SK-MEL-5 (cell line): ENCODE measurements around the gene PPP2R5A. TPM values are rescaled to one million over a fixed set of nuclear protein-coding genes. Genes with fewer than 3 reads are reported as not detected.
A peak's percentile ranks its signal among the peaks of the same experiment; 100 is the strongest.
"Not testable (repeated sequence)": the region's sequence is repeated elsewhere in the genome, so short reads cannot be mapped to it uniquely, and the experiment has no call there.

ENCODE experiments used
- DNase-seq: peaks from one replicate; pipeline ENCODE4 v3.0.0-alpha.2; 2016; ENCODE audit warnings: low read depth, low spot score
- in situ Hi-C: cut with HindIII; loops from 2 replicates; pipeline ENCODE4 v1.10.0; 2016; ENCODE audit warnings: low sequenced_read_pairs, high pct_unique_total_duplicates, low pct_unique_long_range_greater_than_20kb
- total RNA-seq: library from RNA; depleted of rRNA; stranded (reverse); fragments of >200 nt; shearing (Covaris generic); gene quantifications from 2 replicates; pipeline ENCODE4 v1.2.3, GENCODE V29; 2014

The PPP2R5A gene
- total RNA-seq, 1 experiment from 2014 or later = 55.8 TPM

DNA sequence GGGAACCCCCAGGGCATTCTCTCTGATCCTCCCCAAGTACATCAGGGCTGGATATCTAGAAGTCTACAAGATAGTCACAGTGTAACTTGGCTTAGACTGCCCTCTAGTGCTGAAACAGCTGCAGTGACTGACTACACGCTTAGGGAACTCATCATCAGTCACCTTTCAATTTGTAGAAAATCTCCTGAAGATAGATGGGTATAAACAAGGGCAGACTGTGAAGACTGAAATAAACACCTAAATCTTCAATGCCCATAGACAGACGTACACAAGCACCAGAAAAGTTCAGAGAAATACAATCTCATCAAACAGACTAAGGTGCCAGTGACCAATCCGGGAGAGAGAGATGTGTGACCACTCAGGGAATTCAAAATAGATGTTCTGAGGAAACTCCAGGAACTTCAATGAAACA lies 82.9 kb downstream of the PPP2R5A start:
- peak; percentile 83 for DNase-seq
- in situ Hi-C loops = no loop called here

DNA sequence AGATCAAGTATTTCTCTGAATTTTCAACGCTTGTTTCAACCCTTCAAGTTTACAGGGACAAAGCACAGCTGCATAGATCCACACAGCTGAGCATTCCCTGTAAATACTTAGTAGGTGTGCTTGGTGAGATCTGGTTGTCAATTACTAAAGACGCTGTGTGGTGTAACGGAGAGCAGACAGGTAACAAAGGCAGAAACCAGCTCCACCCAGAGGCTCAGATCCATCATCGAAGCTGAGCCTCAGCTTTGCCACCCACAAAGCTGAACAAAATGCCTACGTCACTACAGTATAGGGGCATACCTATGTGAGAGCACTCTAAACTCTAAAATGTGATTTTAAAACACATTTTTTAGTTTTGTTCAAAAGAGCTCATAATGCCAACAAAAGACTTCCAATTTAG lies 90.8 kb downstream of the PPP2R5A start:
- DNase-seq = no peak
- in situ Hi-C loops = no loop called here

GRCh38 chr1:212377644-212378043 lies 92.4 kb downstream of the PPP2R5A start:
- no peak for DNase-seq
- in situ Hi-C loops = no loop called here

DNA sequence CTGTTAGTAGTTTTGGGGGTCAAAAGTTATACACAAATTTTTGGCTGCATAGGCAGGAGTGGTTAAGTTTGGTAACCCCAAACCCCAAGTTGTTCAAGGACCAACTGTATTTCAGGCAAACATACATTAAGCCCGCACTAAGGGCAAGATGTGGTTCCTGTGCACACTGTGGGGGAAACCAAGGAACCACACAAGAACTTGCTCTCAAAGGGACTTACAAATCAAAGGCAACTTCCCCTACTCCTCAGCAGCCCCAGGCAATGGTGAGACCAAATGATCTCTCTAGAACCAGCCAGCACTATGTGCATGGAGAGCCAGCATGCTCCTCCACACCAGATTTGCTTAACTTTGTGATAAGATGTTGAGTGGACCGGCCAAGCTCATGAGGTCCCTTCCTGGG lies 94.2 kb downstream of the PPP2R5A start:
- DNase-seq = no peak
- in situ Hi-C loops = no loop called here

GRCh38 chr1:212381397-212382035 lies 96.3 kb downstream of the PPP2R5A start:
- in situ Hi-C loops = no loop called here

DNA sequence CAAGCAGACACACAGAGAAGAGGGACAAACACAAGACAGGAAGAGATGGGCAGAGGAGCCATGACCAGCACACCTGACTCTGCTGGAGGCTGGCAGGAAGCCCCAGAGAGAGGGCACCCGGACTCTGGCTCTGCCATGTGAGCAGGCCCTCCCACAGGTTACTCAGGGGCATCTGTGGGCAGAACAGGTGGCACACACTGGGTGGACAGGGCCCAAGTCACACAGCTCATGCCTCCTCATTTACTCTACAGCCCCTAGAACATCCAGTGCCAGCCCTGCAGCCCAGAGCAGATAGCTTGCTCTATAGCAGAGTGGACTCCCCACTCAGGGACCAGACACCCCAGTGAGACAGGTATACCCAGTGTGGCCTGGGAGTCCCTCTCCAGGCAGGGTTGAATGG lies 100.8 kb downstream of the PPP2R5A start:
- no peak for DNase-seq
- in situ Hi-C loops = no loop called here

More at GRCh38 chr1:212381397-212382035, 96.3 kb downstream of the PPP2R5A start:
- no peak for DNase-seq

DNA sequence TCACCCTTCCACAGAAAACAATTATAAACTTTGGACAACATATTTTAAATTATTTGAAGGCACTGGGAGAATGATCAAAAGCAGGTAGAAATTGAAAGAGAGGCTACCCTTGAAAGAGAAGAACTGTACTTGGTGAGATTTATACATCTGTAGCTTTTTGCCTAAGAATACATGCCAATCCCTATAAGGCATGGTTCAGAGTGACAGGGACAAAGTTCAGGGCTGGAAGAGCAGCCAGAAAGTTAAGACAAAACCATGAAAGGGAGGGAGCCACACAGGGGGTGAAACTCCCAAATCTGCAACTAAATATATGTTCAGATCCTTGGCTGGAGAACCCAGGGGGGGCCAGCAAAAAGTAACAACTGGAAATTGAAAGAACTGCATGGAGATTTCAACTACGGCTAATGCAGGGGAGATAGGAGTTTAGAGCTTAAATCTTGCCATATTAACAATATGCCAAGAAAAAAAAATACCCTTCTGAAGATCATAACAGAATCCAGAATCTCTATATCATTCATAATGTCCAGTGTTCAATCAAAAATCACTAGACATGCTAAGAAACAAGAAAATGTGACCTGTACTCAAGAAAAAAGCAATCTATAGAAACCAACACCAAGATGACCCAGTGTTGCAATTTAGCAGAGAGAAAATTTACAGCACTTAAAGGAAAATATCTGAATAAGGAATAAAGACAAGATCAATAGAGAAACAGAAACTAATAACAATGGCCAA lies 103.9 kb downstream of the PPP2R5A start:
- in situ Hi-C loops = no loop called here
- no peak for DNase-seq

- DNase-seq, in situ Hi-C loops: not testable (repeated sequence)
Observed at GRCh38 chr1:212395678-212396437, 110.6 kb downstream of the PPP2R5A start.

DNA sequence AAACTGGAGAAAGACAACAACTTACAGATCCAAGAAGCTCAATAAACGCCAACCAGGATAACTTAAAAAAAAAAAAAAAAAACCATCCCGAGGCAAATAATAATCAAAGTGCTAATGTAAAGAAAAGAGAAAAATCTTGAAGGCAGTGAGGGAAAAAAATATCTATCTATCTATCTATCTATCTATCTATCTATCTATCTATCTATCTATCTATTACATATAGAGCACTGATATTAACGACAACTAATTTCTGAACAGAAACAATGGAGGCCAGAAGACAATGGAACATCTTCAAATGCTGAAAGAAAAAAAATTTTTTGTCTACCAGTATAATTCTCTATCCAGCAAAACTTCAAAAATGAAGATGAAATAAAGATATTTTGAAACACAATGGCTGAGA lies 111.4 kb downstream of the PPP2R5A start:
- in situ Hi-C loops = no loop called here
- no peak for DNase-seq

- in situ Hi-C loops = no loop called here
- DNase-seq = no peak
Observed at GRCh38 chr1:212397171-212397570, 112.0 kb downstream of the PPP2R5A start.

- DNase-seq = no peak
- in situ Hi-C loops = no loop called here
Observed at GRCh38 chr1:212401042-212401441, 115.8 kb downstream of the PPP2R5A start.

DNA sequence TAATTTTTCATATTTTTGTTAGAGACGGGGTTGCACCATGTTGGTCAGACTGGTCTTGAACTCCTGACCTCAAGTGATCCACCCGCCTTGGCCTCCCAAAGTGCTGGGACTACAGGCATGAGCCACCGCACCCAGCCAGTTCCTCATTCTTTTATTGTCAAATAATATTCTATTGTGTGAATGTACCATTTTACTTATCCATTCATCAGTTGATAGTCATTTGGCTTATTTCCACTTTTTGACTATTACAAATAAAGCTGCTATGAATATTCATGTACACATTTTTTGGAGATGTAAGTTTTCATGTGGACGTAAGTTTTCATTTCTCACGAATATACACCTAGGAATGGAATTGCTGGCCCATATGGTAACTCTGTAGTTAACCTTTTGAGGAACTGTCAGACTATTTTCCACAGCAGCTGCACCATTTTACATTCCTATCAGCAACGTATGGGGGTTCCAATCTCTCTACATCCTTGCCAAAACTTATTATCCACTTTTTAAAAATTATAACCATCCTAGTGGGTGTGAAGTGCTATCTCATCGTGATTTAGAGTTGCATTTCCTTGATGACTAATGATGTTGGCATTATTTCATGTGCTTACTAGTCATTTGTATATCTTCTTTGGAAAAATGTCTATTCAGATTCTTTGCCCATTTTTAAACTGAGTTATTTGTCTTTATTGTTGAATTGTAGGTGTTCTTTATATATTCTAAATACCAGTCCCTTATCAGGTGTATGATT lies 116.8 kb downstream of the PPP2R5A start:
- no peak for DNase-seq
- in situ Hi-C loops = no loop called here

DNA sequence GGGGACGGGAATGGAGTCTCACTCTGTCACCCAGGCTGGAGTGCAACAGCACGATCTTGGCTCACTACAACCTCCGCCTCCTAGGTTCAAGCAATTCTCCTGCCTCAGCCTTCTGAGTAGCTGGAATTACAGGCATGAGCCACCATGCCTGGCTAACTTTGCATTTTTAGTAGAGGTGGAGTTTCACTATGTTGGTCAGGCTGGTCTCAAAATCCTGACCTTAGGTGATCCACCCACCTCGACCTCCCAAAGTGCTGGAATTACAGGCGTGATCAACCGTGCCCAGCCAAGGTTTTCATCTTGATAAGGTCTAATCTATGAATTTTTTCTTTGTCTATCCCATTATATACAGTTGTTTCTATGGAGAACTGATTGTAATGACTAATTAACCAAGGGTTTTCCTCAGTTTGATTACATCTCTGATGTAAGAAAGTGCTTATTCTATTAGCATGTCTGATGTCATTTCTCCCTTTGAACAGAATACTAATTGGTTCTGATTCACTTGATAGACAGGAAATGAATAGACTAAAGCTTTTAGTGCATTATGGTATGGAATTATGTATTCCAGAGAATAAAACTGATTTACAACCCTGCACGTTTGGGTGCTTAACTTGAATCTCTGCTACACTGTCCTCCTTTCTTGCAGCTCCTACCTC lies 117.6 kb downstream of the PPP2R5A start:
- in situ Hi-C loops = no loop called here
- DNase-seq = no peak

- DNase-seq = no peak
- in situ Hi-C loops = no loop called here
Observed at GRCh38 chr1:212410231-212410820, 125.1 kb downstream of the PPP2R5A start.
